Measurements from ENCODE around the gene DUSP7.

The DUSP7 gene

GRCh38 chr3:52095990-52096775 lies 39.8 kb upstream of the DUSP7 start:
- TF ChIP-seq CTCF (IDR thresholded peaks at IDR 0.05; ENCODE audit: extremely low read depth, insufficient read depth, missing control alignments), result no peak
- in situ Hi-C loops (cut with MboI; ENCODE audit: low pct_unique_long_range_greater_than_20kb, low sequenced_read_pairs, unreplicated experiment), result no loop called here
- DNase-seq (ENCODE audit: low spot score), result no peak

GRCh38 chr3:52094571-52095485 lies 38.5 kb upstream of the DUSP7 start:
- DNase-seq (ENCODE audit: low spot score), result no peak
- in situ Hi-C loops (cut with MboI; ENCODE audit: low pct_unique_long_range_greater_than_20kb, low sequenced_read_pairs, unreplicated experiment), result no loop called here
- TF ChIP-seq CTCF (IDR thresholded peaks at IDR 0.05; ENCODE audit: extremely low read depth, insufficient read depth, missing control alignments), result no peak

GRCh38 chr3:52093756-52094545 lies 37.6 kb upstream of the DUSP7 start:
- in situ Hi-C loops (cut with MboI; ENCODE audit: low pct_unique_long_range_greater_than_20kb, low sequenced_read_pairs, unreplicated experiment), result no loop called here
- TF ChIP-seq CTCF (IDR thresholded peaks at IDR 0.05; ENCODE audit: extremely low read depth, insufficient read depth, missing control alignments), result no peak
- DNase-seq (ENCODE audit: low spot score), result no peak

- DNase-seq (ENCODE audit: low spot score), result no peak
- in situ Hi-C loops (cut with MboI; ENCODE audit: low pct_unique_long_range_greater_than_20kb, low sequenced_read_pairs, unreplicated experiment), result no loop called here
- TF ChIP-seq CTCF (IDR thresholded peaks at IDR 0.05; ENCODE audit: extremely low read depth, insufficient read depth, missing control alignments), result no peak
Observed at GRCh38 chr3:52092891-52093290, 36.5 kb upstream of the DUSP7 start.

GRCh38 chr3:52092271-52092660 lies 35.9 kb upstream of the DUSP7 start:
- no peak for TF ChIP-seq CTCF (IDR thresholded peaks at IDR 0.05; ENCODE audit: extremely low read depth, insufficient read depth, missing control alignments)
- in situ Hi-C loops (cut with MboI; ENCODE audit: low pct_unique_long_range_greater_than_20kb, low sequenced_read_pairs, unreplicated experiment), result no loop called here
- DNase-seq (ENCODE audit: low spot score), result no peak

- TF ChIP-seq CTCF (IDR thresholded peaks at IDR 0.05; ENCODE audit: extremely low read depth, insufficient read depth, missing control alignments), result no peak
- in situ Hi-C loops (cut with MboI; ENCODE audit: low pct_unique_long_range_greater_than_20kb, low sequenced_read_pairs, unreplicated experiment), result no loop called here
- no peak for DNase-seq (ENCODE audit: low spot score)
Observed at GRCh38 chr3:52091586-52092270, 35.4 kb upstream of the DUSP7 start.
